Stimulated activated CD4-positive, alpha-beta T cell treated with anti-CD3 and anti-CD28 coated beads, Interleukin-4, amount 100 ng/mL, for 4 hours (primary cell): ENCODE measurements around the gene COL5A3.
"Not testable (repeated sequence)": the region's sequence is repeated elsewhere in the genome, so short reads cannot be mapped to it uniquely, and the experiment has no call there.

Source experiments
- DNase-seq, 2 experiments: peaks; one replicate each; pipeline ENCODE4 v3.0.0-alpha.2; 2020

COL5A3 gene

DNA sequence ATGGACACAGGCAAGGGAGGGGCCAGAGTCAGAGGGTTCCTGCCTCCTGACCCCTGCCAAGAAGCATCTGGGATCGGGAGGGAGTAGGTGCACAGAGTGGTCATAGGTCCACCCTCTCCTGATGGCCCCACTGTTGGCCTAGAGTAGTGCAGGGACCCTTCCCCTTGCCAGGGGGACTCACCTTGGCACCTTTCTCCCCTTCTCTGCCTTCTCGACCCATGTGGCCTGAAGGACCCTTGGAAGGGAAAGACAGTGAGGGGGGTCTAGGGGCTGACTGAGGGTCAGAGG lies 40.7 kb downstream of the COL5A3 start:
- DNase-seq = no peak

DNA sequence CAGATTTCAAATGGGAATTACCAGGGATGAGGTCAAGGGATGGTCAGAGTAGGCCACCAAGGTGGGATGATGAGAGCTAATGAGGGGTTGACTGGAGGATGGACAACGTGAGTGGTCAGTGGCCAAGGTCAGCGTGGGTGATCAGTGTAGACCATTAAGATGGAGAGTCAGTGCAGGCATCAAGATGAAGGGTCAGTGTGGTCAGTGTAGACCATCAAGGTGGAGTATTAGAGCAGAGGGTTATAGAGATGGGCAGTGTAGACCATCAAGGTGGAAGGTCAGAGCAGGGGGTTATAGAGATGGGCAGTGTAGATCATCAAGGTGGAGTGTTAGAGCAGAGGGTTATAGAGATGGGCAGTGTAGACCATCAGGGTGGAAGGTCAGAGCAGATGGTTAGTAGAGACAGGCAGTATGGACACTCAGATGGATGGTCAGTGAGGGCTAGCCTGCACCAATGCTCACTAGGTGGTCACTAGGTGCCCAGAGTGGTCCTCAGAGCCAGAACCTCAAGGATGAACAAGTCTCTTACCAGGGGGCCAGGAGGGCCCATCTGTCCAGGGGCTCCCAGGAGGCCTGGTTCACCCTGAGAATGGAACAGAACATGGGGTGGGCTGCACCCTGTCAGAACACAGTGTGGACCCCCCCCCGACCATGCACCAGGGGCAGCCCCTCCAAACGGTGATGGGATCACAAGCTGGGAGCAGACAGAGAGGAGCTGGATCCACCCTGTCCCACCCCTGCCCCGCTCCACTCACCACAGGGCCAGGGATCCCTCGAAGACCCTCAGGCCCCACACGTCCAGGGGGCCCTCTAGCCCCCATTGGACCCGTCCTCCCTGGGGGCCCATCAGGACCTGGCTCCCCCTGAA lies 41.2 kb downstream of the COL5A3 start:
- no peak for DNase-seq

DNA sequence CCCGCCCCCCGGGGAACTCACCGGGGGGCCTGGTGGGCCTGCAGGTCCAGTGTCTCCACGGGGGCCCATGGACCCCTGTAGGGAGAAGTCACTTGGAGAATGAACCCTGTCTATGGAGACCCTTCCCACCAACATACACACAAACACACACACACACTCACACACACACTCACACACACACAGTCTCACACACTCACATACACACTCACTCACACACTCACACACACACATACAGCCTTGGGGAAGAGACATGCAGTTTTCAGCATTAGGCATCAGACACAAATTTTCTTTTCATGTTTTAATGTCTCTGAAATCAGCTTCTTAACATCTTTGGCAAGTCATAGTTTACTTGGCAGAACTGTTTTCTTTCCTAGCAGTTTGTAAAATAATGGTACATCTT lies 43.0 kb downstream of the COL5A3 start:
- DNase-seq = no peak

DNA sequence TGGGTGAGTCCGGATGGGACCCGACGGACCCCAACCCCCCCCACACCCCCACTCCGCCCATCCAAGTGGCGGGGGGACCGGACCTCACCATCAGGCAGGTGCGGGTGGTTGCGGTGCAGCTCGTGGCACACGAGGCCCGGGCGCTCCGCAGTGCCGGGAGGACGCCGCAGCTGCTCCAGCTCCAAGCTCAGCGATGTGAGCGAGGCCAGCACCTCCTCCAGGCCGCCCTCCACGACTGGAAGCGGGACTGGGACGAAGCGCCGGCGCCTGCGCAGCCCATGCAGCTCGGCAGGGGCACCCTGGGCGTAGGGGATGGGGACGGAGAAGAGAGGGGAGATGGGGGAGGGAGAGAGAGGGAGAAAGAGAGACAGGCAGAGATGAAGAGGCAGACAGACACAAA lies 43.9 kb downstream of the COL5A3 start:
- DNase-seq = no peak

DNA sequence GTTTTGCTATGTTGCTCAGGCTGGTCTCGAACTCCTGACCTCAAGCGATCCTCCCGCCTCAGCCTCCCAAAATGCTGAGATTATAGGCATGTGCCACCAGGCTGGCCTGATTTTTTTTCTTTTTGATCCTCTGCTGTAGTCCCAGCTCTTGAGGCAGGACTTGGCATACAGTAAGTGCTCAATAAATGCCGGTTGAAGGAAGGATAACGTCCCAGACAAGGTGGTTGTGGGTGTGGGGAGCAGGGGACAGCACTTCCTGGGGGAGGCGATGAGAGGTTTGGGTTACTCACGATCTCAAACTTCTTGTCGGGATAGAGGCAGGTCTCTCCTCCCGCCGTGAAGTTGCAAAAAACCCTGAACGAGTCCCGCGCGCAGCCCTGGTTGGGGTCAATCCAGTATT lies 44.3 kb downstream of the COL5A3 start:
- DNase-seq = no peak

DNA sequence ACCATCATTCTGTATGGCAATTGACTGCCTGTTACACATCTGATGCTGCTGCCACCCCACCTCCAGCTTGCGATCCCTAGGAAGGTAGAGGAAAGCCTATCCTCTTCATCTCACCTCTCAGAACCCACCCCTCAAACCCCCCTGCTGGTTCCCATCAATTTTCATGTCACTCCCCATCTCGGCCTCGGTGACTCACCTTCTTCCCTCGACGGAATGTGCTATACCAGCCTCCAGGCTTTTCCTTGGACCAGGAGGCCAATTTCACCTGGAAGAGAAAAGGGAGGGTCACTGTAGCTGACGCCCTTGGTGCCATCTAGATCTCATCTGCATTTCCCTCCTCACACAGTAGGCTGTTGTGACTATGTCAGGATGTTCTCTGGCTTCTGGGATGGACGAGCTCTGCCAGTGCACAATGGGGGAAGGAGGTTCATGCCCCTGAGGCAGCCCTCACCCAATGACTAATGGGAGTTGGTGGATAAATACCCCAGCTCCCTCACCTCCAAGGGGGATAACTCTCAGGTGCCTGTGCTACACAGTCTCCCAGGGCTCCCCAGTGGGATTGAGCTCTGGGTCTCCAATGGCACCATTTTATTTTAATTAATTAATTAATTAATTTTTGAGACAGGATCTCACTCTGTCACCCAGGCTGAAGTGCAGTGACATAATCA lies 47.5 kb downstream of the COL5A3 start:
- DNase-seq = no peak

DNA sequence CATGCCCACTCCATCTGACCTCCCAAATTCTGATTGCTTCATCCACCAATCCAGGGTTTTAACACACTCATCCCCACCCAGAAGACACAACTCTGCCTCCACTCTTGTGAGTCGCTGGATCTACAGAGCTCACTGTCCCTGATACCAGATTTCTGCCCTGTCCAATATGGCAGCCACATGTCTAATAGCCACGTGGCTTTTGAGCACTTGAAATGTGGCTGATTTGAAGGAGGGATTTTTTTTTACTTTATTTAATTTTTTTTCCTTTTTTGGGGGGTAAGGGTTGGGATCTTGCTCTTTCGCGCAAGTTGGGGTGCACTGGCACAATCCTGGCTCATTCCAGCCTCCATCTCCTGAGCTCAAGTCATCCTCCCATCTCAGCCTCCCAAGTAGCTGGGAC lies 49.2 kb downstream of the COL5A3 start:
- no peak for DNase-seq

DNA sequence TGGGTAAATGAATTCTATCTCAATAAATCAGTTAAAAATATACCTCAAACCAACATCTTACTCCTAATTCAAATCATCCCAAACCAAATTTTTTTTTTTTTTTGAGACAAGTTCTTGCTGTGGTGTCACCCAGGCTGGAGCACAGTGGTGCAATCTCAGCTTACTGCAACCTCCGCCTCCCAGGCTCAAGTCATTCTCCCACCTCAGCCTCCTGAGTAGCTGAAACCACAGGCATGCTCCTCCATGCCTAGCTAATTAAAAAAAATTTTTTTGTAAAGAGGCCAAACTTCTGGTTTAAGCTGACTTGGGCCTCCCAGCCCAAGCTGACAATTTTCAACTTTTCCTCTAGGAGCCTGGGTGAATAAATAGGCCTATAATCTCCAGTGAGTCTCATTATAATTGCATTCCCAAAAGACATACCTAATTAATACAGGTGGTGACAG lies 51.9 kb downstream of the COL5A3 start:
- DNase-seq = no peak

DNA sequence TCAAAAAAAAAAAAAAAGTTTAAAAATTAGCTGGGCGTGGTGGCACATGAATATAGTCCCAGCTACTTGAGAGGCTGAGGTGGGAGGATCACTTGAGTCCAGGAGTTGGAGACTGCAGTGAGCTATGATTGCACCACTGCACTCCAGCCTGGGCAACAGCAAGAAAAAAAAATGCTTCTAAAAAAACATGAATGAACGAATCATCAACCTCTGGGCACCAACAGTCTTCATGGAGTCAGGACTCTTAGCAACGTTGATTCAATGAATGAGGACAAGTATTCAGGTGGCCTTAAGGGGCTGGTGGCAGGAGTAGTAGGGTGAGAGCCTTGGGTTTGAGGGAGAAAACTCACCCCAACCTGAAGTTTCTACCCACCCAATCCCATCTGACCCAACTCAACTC lies 53.3 kb downstream of the COL5A3 start:
- DNase-seq = no peak

DNA sequence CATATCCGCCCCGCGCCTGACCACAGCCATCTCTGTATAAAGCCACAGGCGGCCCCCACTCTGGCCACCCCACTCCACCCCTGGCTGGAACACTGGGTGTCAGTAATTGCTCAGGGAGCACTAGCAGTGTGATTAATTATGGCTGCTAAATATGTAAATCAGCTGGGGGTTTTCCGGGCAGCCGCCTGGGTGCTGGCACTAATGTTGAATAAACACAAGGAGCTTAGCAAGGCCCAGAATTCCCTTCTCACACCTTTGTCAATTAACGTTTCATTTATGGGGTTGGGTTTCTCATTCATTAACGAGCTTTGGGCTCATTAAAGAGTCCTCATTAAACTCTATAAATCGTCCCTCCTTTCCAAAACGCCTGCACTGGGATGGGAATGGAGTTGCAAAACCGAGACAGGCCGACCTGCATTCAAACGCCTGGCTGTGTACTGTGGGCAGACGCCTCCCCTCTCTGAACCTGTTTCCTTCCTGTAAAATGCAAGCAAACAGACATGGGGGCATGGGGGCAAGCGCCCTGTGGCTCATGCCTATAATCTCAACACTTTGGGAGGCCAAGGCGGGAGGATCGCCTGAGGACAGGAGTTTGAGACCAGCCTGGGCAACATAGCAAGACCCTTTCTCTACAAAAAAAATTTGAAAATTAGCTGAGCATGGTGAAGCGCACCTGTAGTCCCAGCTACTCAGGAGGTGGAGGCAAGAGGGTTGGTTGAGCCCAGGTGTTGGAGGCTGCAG lies 56.3 kb downstream of the COL5A3 start:
- no peak for DNase-seq

DNA sequence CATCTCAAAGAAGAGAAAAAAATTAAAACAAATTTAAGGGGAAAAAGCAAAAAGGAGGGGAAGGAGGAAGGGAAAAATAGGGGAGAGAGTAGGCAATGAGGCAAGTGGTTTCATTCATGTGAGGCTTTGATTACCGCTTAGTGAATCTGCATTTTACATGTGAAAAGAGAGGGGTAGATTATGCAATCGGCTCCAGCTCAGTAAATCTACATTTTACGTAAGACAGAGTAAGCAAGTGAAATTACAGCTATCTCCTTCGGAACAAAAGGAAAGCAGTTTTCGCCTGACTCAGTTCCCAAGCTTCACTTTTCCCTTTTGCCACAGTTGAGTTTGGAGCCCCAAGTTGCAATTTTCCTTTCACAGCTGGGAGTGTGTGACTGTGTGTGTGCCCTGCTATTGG lies 58.0 kb downstream of the COL5A3 start:
- no peak for DNase-seq

DNA sequence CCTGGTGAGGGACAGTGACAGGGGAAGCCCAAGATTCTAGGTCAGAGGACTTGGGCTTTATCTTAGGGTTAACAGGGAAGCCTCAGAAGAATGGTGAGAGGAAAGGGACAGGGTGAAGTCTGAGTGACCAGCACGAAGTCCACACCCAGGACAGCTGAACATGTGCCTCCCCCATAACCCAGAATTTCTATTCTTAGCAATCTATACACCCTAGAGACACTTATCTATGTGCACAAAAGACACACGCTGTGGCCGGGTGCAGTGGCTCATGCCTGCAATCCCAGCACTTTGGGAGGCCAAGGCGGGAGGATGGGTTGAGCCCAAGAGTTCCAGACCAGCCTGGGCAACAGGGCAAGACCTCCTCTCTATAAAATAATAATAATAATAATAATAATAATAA lies 62.9 kb downstream of the COL5A3 start:
- no peak for DNase-seq

DNA sequence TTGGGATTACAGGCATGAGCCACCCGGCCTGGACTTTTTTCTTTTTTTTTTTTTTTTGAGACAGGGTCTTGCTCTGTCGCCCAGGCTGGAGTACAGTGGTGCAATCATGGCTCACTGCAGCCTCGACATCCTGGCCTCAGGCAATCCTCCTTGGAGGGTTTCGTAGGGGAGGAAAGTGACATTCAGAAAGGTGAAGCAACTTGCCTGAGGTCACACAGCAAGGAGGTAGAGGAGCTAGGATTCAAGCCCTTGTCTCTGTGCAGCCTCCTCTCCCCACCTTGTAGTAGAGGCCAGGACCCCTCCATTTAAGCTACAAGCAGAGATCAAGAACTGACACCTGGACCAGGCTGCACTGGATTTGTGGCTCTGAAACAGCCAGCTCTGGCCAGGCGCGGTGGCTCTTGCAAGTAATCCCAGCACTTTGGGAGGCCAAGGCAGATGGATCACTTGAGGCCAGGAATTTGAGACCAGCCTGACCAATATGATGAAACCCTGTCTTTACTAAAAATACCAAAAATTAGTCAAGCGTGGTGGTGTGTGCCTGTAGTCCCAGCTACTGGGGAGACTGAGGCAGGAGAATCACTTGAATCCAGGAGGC lies 63.7 kb downstream of the COL5A3 start:
- DNase-seq = not testable (repeated sequence)

DNA sequence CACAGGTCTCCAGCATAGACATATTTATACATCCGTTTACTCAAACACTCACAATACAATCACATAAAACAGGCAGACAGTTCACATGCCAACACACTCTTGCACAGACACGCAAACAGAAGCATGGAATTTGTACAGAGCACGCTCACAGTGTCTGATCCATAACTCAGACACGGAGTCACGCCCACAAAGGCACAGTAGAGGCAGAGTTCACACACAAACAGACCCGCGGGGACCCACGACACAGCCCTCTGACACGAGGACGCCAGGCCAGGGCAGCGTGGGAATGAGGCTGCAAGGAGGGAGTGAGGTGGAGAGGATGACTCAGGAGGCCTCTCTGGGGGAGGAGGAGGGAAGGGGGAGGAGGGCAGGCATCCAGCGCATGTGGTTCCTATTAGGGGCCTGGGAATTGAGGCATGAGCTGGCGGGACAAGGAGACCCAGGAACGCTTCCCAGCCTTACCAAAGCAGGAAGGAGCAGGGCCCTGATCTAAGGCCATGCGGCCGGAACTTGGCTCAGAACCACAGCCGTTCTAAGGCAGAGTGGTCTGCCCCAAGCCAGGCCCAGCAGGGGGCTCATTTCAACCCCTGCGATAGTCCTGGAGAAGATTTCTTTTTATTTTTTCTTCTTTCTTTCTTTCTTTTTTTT lies 64.9 kb downstream of the COL5A3 start:
- DNase-seq = peak in 1 of 2 experiments; percentile 5

DNA sequence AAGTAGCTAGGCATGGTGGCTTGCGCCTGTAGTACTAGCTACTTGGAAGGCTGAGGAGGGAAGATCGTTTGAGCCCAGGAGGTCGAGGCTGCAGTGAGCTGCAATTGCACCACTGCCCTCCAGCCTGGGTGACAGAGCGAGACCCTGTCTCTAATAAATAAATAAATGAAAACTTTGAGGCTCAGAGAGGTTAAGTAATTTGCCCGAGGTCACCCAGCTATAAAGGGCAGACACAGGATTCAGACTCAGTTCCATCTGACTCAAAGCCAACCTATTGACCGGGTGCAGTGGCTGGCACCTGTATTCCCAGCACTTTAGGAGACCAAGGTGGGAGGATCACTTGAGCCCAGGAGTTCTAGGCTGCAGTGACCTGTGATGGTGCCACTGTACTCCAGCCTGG lies 66.6 kb downstream of the COL5A3 start:
- DNase-seq = no peak

DNA sequence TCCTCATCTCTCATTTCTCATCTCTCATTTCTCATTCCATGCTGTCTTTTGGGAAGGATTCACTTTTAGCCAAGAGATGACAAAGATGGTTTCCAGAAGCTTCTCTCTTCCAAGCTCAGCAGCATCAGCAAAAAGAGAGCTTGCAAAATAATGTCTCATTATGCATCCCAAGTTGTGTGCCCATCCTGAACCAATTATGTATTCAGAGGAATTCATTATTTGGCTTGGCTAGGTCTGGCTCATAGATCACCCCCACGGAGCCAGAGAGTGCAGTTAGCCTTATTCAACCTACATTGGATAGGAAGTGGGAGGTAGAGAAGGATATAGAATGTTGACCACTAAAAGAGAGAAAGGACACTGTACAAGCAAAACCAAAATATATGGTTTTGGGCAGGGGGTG lies 68.6 kb downstream of the COL5A3 start:
- no peak for DNase-seq

DNA sequence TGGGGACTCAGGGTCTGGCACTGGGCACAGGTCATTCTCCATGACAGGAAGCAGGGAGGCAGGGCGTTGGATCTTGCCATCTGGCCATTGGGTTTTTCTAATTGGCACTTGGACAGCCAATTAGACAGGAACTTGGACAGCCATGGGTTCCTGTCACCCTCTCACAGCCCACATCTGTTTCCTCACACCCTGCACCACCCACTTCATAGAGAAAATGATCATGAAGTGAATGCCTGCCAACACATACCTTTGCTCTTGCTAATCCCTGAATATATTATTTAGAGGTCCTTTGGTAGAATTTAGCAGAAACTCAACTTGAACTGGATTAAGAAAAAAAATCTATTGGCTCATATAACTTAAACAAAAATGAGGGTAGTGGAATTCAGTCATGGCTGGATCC lies 69.1 kb downstream of the COL5A3 start:
- DNase-seq = no peak

DNA sequence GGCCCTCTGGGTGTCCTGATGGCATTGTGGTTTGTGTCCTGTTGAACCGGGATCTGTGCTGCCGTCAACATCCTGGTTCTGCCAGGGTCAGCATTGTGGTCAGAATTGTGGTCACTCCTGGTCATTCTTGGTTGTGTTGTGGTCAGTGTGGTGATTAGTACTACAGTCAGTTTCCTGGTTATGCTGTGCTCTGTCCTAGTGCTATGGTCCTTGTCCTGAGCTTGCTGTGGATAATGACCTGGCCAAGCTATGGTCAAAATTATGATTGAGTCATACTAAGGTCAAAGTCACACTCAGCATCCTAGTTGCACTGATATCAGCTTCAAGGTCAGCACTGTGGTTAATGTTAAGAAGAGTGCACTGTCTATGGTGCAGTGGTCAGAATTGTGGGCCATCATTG lies 69.5 kb downstream of the COL5A3 start:
- DNase-seq = no peak

DNA sequence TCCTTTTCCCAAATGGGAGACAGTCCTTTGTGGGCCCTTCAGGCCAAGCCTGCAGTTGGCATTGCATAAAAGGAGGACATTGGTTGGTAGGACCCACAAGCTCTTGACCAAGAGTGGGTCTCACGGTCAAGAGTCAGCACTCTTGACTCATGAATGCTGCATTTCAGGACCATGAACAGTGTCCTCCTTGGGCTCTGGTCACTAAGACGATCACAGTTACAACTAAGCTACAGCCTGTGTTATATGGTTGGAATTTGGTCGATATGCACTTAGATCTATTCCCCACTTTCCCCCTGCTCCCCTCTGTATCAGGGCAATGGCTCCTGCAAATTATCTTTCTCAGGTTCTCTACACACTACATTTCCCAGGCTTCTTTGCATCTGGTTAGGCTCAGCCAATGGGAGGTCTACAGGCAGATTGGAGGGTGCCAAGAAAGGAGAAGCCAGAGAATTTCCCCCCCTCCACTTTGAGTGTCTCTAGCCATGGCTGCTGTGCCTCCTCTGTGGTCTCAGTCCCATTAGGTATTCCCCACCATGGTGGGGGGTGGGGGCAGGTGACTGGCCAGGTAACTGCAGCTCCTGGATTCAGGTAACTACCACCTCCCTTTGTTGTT lies 70.9 kb downstream of the COL5A3 start:
- no peak for DNase-seq

DNA sequence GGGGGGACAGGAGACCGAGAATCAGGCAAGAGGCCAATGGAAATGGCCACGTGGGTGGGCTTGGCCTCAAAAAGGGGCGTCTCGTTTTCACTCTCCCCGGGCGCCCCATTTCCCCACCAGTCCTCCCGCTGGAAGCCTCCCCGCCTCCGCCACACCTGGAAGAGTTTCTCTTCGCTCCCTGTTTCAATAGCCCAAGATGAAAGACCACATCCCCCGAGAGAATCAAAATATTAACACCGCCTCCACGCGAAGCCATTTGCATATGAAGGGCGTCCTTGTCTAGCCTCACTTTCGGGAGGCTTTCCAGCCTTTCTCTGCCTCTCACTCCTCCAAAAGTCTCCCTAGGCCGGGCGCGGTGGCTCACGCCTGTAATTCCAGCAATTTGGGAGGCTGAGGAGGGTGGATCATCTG lies 73.3 kb downstream of the COL5A3 start:
- no peak for DNase-seq

DNA sequence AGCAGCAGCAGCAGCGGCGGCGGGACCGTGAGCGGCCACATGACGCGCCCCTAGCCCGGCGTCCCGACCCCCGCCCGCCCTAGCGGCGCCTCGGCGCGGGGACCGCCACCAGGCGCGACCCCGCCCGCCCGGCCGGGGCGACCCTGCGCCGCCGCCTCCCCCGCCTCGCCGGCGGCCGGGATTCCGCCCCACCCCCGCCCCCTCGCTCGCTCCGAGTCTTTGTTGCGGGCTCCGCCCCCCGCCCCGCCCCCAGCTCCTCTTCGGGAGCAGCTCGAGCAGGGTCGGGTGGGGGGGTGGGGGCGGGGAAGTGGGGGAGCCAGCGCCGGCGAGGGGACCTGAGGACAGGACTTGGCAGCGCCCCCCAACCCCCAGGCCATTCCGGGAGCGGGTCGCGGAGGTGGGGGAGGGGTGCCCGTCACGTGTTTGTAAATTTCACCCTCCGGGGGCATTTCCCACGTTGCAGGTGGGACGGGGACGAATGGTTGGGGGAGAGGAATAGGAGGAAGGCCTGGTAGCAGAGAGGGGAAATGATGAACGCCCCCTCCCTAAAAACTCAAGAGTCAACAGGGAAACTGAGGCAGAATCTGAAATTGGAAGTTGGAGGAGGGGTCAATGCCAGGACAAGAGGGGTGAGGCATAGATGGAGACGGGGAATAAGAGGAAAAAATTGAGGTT lies 73.8 kb downstream of the COL5A3 start, which contains the start of gene OLFM2:
Gene OLFM2, minus strand, starts transcription at position 190 of the 675 bp plus-strand sequence. Its CDS starts 149 bp downstream, at position 41.
- DNase-seq = peak; percentile 37
